Activated naive CD4-positive, alpha-beta T cell treated with anti-CD3 and anti-CD28 coated beads, Interleukin-2, amount 10 ng/mL, durations not matched to agents 7 days and 5 days (primary cell): ENCODE measurements around the gene ERFL.

Source experiments
- CTCF ChIA-PET: fragments of 350-600 bp; sonication (Branson Sonifier 250); formaldehyde crosslinking; loops from one replicate; lab custom pipeline; 2021; ENCODE audit warnings: antibody characterized with exemption; lab: Charles Lee
- DNase-seq: peaks from one replicate; pipeline ENCODE4 v3.0.0-alpha.2; 2020
- H3K27ac Mint-ChIP-seq: one replicate; pipeline ENCODE4 v1.8.0; 2021; ENCODE audit warnings: mild to moderate bottlenecking, moderate library complexity, mixed read lengths
- H3K27me3 Mint-ChIP-seq: one replicate; pipeline ENCODE4 v1.8.0; 2021; ENCODE audit warnings: mild to moderate bottlenecking, mixed read lengths
- H3K36me3 Mint-ChIP-seq: one replicate; pipeline ENCODE4 v1.8.0; 2021; ENCODE audit warnings: mixed read lengths
- H3K4me1 Mint-ChIP-seq: one replicate; pipeline ENCODE4 v1.8.0; 2021; ENCODE audit warnings: mixed read lengths
- H3K4me3 Mint-ChIP-seq: one replicate; pipeline ENCODE4 v1.8.0; 2021; ENCODE audit warnings: mild to moderate bottlenecking, moderate library complexity, mixed read lengths
- H3K9me3 Mint-ChIP-seq: one replicate; pipeline ENCODE4 v1.8.0; 2021; ENCODE audit warnings: mixed read lengths

Gene ERFL

GRCh38 chr19:41869374-41869955 lies 58.8 kb downstream of the ERFL start:
- no peak for DNase-seq
- Mint-ChIP-seq H3K36me3 (peaks cover 57% of the 10 kb centered on the region), H3K9me3 (no peaks in the 10 kb centered on the region), H3K27me3 (no peaks in the 10 kb centered on the region), H3K4me3 (no peak overlapping the region), H3K27ac (peak overlapping the region; percentile 99), H3K4me1 (peaks cover 87% of the 10 kb centered on the region)
- CTCF ChIA-PET = interaction anchor here (0.8 to 4.4 kb wide), 3 partner anchors 10 to 82 kb away, joined by 4 to 37 read pairs (median 4); partner anchors contain the start of gene RPS19

- Mint-ChIP-seq H3K4me1 (peaks cover 87% of the 10 kb centered on the region), H3K4me3 (no peak overlapping the region), H3K9me3 (no peaks in the 10 kb centered on the region), H3K27me3 (no peaks in the 10 kb centered on the region), H3K27ac (peak overlapping the region; percentile 89), H3K36me3 (peaks cover 62% of the 10 kb centered on the region)
- DNase-seq = no peak
- CTCF ChIA-PET = interaction anchor here (0.8 to 2.2 kb wide), 2 partner anchors 19 to 83 kb away, joined by 4 read pairs; no protein-coding TSS in a partner anchor
These were observed 59.3 kb downstream of the ERFL start for GRCh38 chr19:41868989-41869300.

- Mint-ChIP-seq H3K27ac (peak overlapping the region; percentile 89), H3K9me3 (no peaks in the 10 kb centered on the region), H3K36me3 (peaks cover 65% of the 10 kb centered on the region), H3K4me3 (peak overlapping the region; percentile 2), H3K27me3 (no peaks in the 10 kb centered on the region), H3K4me1 (peaks cover 85% of the 10 kb centered on the region)
- no peak for DNase-seq
- CTCF ChIA-PET = interaction anchor here (0.8 to 1.4 kb wide), 2 partner anchors 18 to 83 kb away, joined by 3 to 4 read pairs; no protein-coding TSS in a partner anchor
These were observed 59.9 kb downstream of the ERFL start for GRCh38 chr19:41868120-41868988.

- no peaks in the 10 kb centered on the region for H3K27me3 Mint-ChIP-seq
- H3K9me3 Mint-ChIP-seq = no peaks in the 10 kb centered on the region
- peak overlapping the region; percentile 70 for H3K27ac Mint-ChIP-seq
- peaks cover 71% of the 10 kb centered on the region for H3K36me3 Mint-ChIP-seq
- CTCF ChIA-PET = no interaction called here
- H3K4me1 Mint-ChIP-seq = peaks cover 85% of the 10 kb centered on the region
- no peak overlapping the region for H3K4me3 Mint-ChIP-seq
- DNase-seq = no peak
These were observed 62.0 kb downstream of the ERFL start for GRCh38 chr19:41866284-41866683.

GRCh38 chr19:41864374-41864773 lies 63.9 kb downstream of the ERFL start:
- DNase-seq = no peak
- Mint-ChIP-seq H3K4me3 (no peak overlapping the region), H3K9me3 (no peaks in the 10 kb centered on the region), H3K27me3 (no peaks in the 10 kb centered on the region), H3K36me3 (peaks cover 63% of the 10 kb centered on the region), H3K4me1 (peaks cover 73% of the 10 kb centered on the region), H3K27ac (peak overlapping the region; percentile 71)
- CTCF ChIA-PET = interaction anchor here (1.1 to 3.0 kb wide), 4 partner anchors 8 to 87 kb away, joined by 3 to 18 read pairs (median 4); no protein-coding TSS in a partner anchor

- peaks cover 69% of the 10 kb centered on the region for H3K4me1 Mint-ChIP-seq
- H3K36me3 Mint-ChIP-seq = peaks cover 56% of the 10 kb centered on the region
- peak overlapping the region; percentile 56 for H3K27ac Mint-ChIP-seq
- no peak for DNase-seq
- H3K27me3 Mint-ChIP-seq = no peaks in the 10 kb centered on the region
- no peaks in the 10 kb centered on the region for H3K9me3 Mint-ChIP-seq
- CTCF ChIA-PET = interaction anchor here (1.1 to 3.0 kb wide), 2 partner anchors 9 to 71 kb away, joined by 3 to 18 read pairs; no protein-coding TSS in a partner anchor
- H3K4me3 Mint-ChIP-seq = peak overlapping the region; percentile 14
These were observed 64.9 kb downstream of the ERFL start for GRCh38 chr19:41863209-41863931.

GRCh38 chr19:41862445-41862986 lies 65.7 kb downstream of the ERFL start:
- Mint-ChIP-seq H3K36me3 (peaks cover 48% of the 10 kb centered on the region), H3K9me3 (no peaks in the 10 kb centered on the region), H3K27me3 (no peaks in the 10 kb centered on the region), H3K4me3 (peak overlapping the region; percentile 82), H3K27ac (peak overlapping the region; percentile 56), H3K4me1 (peaks cover 60% of the 10 kb centered on the region)
- DNase-seq = no peak
- CTCF ChIA-PET = interaction anchor here (3.0 kb wide), 1 partner anchor 10 kb away, joined by 18 read pairs; no protein-coding TSS in a partner anchor

- DNase-seq = no peak
- H3K27ac Mint-ChIP-seq = peak overlapping the region; percentile 88
- H3K4me3 Mint-ChIP-seq = peak overlapping the region; percentile 82
- peaks cover 58% of the 10 kb centered on the region for H3K4me1 Mint-ChIP-seq
- CTCF ChIA-PET = interaction anchor here (3.0 kb wide), 1 partner anchor 11 kb away, joined by 18 read pairs; no protein-coding TSS in a partner anchor
- peaks cover 48% of the 10 kb centered on the region for H3K36me3 Mint-ChIP-seq
- no peaks in the 10 kb centered on the region for H3K27me3 Mint-ChIP-seq
- H3K9me3 Mint-ChIP-seq = no peaks in the 10 kb centered on the region
These were observed 66.4 kb downstream of the ERFL start for GRCh38 chr19:41861846-41862245.

GRCh38 chr19:41861116-41861768 lies 67.0 kb downstream of the ERFL start:
- CTCF ChIA-PET = interaction anchor here (1.0 to 3.9 kb wide), 3 partner anchors 11 to 97 kb away, joined by 3 to 37 read pairs (median 19); partner anchors contain the start of gene RABAC1
- Mint-ChIP-seq H3K9me3 (no peaks in the 10 kb centered on the region), H3K4me1 (peaks cover 54% of the 10 kb centered on the region), H3K4me3 (peak overlapping the region; percentile 82), H3K27ac (peak overlapping the region; percentile 88), H3K27me3 (no peaks in the 10 kb centered on the region), H3K36me3 (peaks cover 46% of the 10 kb centered on the region)
- no peak for DNase-seq

- Mint-ChIP-seq H3K27ac (peak overlapping the region; percentile 88), H3K36me3 (peaks cover 43% of the 10 kb centered on the region), H3K9me3 (no peaks in the 10 kb centered on the region), H3K4me3 (peak overlapping the region; percentile 82), H3K4me1 (peaks cover 50% of the 10 kb centered on the region), H3K27me3 (no peaks in the 10 kb centered on the region)
- peak; percentile 47 for DNase-seq
- CTCF ChIA-PET = interaction anchor here (0.8 to 3.9 kb wide), 8 partner anchors 11 to 189 kb away, joined by 3 to 37 read pairs (median 4); partner anchors contain the start of gene RABAC1
These were observed 67.7 kb downstream of the ERFL start for GRCh38 chr19:41860419-41861115.

- CTCF ChIA-PET = interaction anchor here (0.8 to 3.9 kb wide), 9 partner anchors 11 to 190 kb away, joined by 3 to 37 read pairs (median 5); partner anchors contain the start of gene RABAC1
- DNase-seq = peak; percentile 98
- no peaks in the 10 kb centered on the region for H3K9me3 Mint-ChIP-seq
- peak within 1 kb of the TSS; percentile 92 for H3K27ac Mint-ChIP-seq
- peak within 1 kb of the TSS; percentile 82 for H3K4me3 Mint-ChIP-seq
- H3K36me3 Mint-ChIP-seq = peaks cover 40% of the 10 kb centered on the region
- H3K4me1 Mint-ChIP-seq = peaks cover 46% of the 10 kb centered on the region
- H3K27me3 Mint-ChIP-seq = peaks cover 4% of the 10 kb centered on the region
These were observed 68.4 kb downstream of the ERFL start, which contains the start of gene RPS19 for GRCh38 chr19:41859618-41860418. RPS19 (plus strand) TSS chr19:41860255; CDS start chr19:41860775, 520 bp downstream.

- H3K4me3 Mint-ChIP-seq = peak overlapping the region; percentile 82
- CTCF ChIA-PET = interaction anchor here (1.2 to 3.9 kb wide), 8 partner anchors 10 to 190 kb away, joined by 3 to 37 read pairs (median 6); partner anchors contain the start of gene RABAC1
- peaks cover 34% of the 10 kb centered on the region for H3K36me3 Mint-ChIP-seq
- DNase-seq = no peak
- peak overlapping the region; percentile 92 for H3K27ac Mint-ChIP-seq
- no peaks in the 10 kb centered on the region for H3K9me3 Mint-ChIP-seq
- H3K27me3 Mint-ChIP-seq = peaks cover 10% of the 10 kb centered on the region
- peaks cover 39% of the 10 kb centered on the region for H3K4me1 Mint-ChIP-seq
These were observed 69.0 kb downstream of the ERFL start for GRCh38 chr19:41859213-41859617.
